Pancreas (tissue), 10 donors: Measurements from ENCODE around the gene TPSD1. TPM values are rescaled to one million over a fixed set of nuclear protein-coding genes. Genes with fewer than 3 reads are reported as not detected.

ENCODE experiments used
- ATAC-seq, 4 donors: fragments of 200-7000 bp; cut with Tn5 transposase; one replicate each; pipeline versions ENCODE4 v1.8.0 to v1.9.1; 2020; ENCODE audit warnings: mild to moderate bottlenecking in 4 of 4, moderate library complexity in 4 of 4
- DNase-seq, 6 donors: peaks; one replicate each; pipeline ENCODE4 v3.0.0-alpha.2; 2020
- FAIRE-seq: peaks from 2 replicates; lab custom pipeline; 2012; peaks lifted over from hg19 to GRCh38; lab: Jason Lieb, UNC
- H3K27ac ChIP-seq, 4 donors: fragments of 200-600 bp; sonication (generic); 1 replicate in 3 of 4; 2 replicates in 1 of 4; pipeline versions ENCODE4 v1.5.0 to v1.8.0; 2020
- H3K27me3 ChIP-seq, 4 donors: fragments of 200-600 bp; one replicate each; pipeline ENCODE4 v1.8.0; 2021
- H3K36me3 ChIP-seq, 3 donors: fragments of 200-600 bp; sonication (generic) in 1 of 3; one replicate each; pipeline versions ENCODE4 v1.5.0 to v1.8.0; 2020 to 2021
- H3K4me1 ChIP-seq, 3 donors: fragments of 200-600 bp; one replicate each; pipeline ENCODE4 v1.8.0; 2021
- H3K4me3 ChIP-seq, 4 donors: fragments of 200-600 bp; sonication (generic) in 2 of 4; one replicate each; pipeline versions ENCODE4 v1.5.0 to v1.8.0; 2020 to 2021
- H3K9me3 ChIP-seq, 4 donors: fragments of 200-600 bp; one replicate each; pipeline ENCODE4 v1.8.0; 2021
- WGBS, 2 donors: extraction: QIAGEN DNeasy Blood & Tissue Kit; methylation state at CpG; one replicate each; pipeline ENCODE4 v1.1.7; 2013; 5-methylcytosine and 5-hydroxymethylcytosine counted together
- intact Hi-C, 3 donors: fragments of 100-400 bp; cut with DNase I; formaldehyde crosslinking; loops; one replicate each; pipeline versions ENCODE4 v1.11.1 to v1.14.2; 2022
- polyA plus RNA-seq, 2 donors: library from polyadenylated mRNA; stranded (reverse); fragments of 200-250 nt; gene quantifications; one replicate each; pipeline ENCODE4 v1.2.3, GENCODE V29; 2013
- total RNA-seq, 6 donors: library from RNA; stranded (reverse); fragmentation: NEBNext Ultra II Directional in 4 of 6; extraction: Animal tissue kit (Norgen Biotek cat#: 25700) in 4 of 6; gene quantifications; one replicate each; pipeline versions ENCODE4 v1.2.1 to v1.2.4, GENCODE V29; 2021 to 2023
- TF ChIP-seq, protein P1 (sequence below), 4 donors: fragments of 200-600 bp; sonication (generic) in 3 of 4; IDR thresholded peaks; one replicate each; pipeline versions ENCODE4 v1.5.0 to v1.8.0; 2021; ENCODE audit warnings: antibody characterized with exemption in 4 of 4
- donor health status: healthy with polysubstance abuse.
- donor health status: DM: no; HTN: no; CAD: no; lungs with moderate emphysema.
- donor health status: DM: no; HTN: no; CAD: no.
- donor health status: control.
- donor health status: control.
- donor health status: Bipolar disorder and iron deficiency.
- donor health status: DM: yes; HTN: yes; CAD: no.
- donor health status: DM: no; HTN: no; CAD: no.
- donor health status: DM: no; HTN: no; CAD: no.
- donor health status: DM: yes; HTN: yes; CAD: no.

The TPSD1 gene
- total and polyA plus RNA-seq, 8 donors = 0.19 to 0.61 (median 0.26) TPM; not detected in 5

DNA sequence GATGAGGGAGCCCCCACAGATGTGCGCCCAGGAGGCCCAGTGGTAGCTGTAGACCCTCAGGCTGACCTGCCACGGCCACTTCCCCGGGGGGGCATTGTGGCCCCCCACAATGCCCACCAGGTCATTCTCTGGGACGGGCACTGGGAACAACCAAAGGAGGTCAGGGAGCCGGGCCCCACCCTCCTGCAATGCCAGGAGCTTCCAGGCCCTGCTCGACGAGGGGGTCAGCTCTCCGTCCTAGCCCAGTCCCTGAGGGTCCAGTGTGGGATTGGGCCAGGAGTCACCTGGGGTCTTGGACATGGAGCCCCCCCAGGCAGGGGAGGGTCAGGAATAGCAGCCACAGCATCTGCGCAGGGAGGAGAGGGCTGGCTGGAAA, 7.0 kb downstream of the TPSD1 start:
- FAIRE-seq (no peak), ATAC-seq (no peak), DNase-seq (peak in 1 of 6 donors; percentile 51)
- Histone ChIP-seq H3K27ac (no peak overlapping the region), H3K27me3 (peaks cover 0 to 5% (median 0%) of the 10 kb centered on the region in 4 donors), H3K4me1 (no peaks in the 10 kb centered on the region), H3K36me3 (no peaks in the 10 kb centered on the region), H3K4me3 (no peak overlapping the region), H3K9me3 (no peaks in the 10 kb centered on the region)
- TF ChIP-seq, protein P1, sequence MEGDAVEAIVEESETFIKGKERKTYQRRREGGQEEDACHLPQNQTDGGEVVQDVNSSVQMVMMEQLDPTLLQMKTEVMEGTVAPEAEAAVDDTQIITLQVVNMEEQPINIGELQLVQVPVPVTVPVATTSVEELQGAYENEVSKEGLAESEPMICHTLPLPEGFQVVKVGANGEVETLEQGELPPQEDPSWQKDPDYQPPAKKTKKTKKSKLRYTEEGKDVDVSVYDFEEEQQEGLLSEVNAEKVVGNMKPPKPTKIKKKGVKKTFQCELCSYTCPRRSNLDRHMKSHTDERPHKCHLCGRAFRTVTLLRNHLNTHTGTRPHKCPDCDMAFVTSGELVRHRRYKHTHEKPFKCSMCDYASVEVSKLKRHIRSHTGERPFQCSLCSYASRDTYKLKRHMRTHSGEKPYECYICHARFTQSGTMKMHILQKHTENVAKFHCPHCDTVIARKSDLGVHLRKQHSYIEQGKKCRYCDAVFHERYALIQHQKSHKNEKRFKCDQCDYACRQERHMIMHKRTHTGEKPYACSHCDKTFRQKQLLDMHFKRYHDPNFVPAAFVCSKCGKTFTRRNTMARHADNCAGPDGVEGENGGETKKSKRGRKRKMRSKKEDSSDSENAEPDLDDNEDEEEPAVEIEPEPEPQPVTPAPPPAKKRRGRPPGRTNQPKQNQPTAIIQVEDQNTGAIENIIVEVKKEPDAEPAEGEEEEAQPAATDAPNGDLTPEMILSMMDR (IDR thresholded peaks at IDR 0.05) = no peak
- intact Hi-C loops = no loop called here
- 53 to 70% methylated on average over 9 of the region's 9 CpGs for WGBS, 2 donors

DNA sequence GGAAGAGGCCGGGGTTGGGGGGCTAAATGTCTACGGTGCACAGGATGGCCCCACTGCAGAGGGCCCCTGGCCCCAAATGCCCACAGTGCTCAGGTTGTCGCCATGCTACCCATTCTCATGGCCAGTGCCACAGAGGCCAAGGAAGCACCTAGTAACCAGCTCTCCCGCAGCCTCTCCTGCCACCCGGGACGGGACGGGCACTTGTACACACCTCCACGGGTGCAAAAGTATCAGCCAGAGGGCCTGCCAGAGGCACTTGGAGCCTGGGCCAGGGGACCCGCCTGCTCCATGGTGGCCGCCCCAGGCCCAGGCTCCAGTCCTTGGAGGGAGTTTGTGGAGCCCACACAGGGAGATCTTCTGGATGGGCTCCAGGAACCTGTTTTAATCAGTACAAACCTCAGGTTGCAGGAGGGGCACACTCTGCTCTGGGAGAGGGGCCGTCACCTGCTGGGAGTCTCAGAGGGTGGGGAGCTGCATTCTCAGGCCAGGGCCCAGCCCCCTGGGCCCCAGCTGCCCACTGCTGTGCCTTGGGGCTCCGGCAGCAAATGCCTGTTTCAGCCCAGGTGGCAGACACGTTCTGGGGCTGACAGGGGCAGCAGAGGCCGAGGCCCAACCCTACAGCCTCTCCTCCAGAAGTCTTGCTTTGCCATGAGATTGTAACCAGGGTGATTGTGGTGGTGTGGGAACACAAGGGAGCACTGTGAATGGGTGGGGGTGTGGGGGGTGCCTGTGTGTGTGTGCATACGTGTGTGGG, 7.9 kb downstream of the TPSD1 start:
- Histone ChIP-seq H3K27me3 (peaks cover 0 to 5% (median 0%) of the 10 kb centered on the region in 4 donors), H3K9me3 (no peaks in the 10 kb centered on the region), H3K36me3 (no peaks in the 10 kb centered on the region), H3K27ac (no peak overlapping the region), H3K4me3 (no peak overlapping the region), H3K4me1 (no peaks in the 10 kb centered on the region)
- DNase-seq (no peak), FAIRE-seq (no peak), ATAC-seq (no peak)
- intact Hi-C loops = no loop called here
- TF ChIP-seq, protein P1 (IDR thresholded peaks at IDR 0.05) = no peak
- WGBS, 2 donors = 66% methylated on average over 15 of the region's 15 CpGs

DNA sequence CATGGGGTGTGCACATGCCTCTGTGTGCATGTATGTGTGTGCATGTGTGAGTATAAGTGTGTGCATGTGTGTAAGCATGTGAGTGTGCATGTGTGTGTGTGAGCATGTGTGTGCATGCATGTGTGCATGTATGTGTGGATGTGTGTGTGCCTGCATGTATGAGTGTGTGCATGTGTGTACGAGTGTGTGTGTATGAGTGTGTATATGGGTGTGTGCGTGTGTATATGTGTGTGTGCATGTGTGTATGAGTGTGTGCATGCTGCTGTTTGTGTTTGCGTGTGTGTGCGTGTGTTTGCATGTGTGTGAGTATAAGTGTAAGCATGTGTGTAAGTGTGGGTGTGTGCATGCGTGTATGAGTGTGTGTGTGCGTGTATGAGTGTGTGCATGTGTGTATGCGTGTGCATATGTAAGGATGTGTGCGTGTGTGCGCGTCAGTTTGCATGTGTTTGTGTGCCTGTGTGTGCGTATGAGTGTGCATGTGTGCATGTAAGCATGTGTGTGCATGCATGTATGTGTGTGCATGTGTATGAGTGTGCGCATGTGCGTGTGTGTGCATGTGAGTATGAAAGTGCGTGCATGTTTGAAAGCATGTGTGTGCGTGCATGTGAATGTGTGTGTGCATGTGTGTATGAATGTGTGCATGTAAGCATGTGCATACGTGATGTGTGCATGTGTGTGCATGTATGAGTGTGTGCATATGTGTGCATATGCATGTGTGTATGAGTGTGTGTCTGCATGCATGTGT, 8.6 kb downstream of the TPSD1 start:
- WGBS, 2 donors = 84 to 92% methylated on average over 16 of the region's 16 CpGs
- Histone ChIP-seq H3K36me3 (no peaks in the 10 kb centered on the region), H3K4me1 (no peaks in the 10 kb centered on the region), H3K9me3 (no peaks in the 10 kb centered on the region), H3K27me3 (peaks cover 0 to 5% (median 0%) of the 10 kb centered on the region in 4 donors), H3K27ac (no peak overlapping the region), H3K4me3 (no peak overlapping the region)
- DNase-seq (no peak), ATAC-seq (no peak), FAIRE-seq (no peak)
- intact Hi-C loops = no loop called here
- TF ChIP-seq, protein P1 (IDR thresholded peaks at IDR 0.05) = no peak

DNA sequence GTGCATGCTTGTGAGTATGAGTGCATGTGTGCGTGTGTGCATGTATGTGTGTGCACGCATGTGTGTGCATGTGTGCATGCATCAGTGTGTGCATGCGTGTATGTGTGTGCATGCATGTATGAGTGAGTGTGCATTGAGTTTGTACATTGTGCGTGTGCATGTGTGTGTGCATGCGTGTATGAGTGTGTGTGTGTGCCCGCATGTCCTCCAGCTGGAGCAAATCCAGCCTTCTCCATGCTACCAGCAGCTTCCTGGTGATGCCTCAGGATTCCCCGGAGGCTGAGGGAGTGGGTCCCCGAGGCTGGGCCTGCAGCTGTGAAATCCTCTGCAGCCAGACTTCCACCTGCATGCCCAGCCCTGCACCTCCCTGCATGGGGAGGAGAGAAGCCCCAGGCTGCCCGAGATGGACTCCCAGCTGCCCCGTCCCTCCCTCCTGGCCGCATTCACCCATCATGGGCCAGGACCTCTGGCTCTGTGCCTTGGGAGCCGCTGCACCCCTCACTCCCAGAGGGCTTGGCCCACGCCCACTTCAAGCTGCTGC, 9.3 kb downstream of the TPSD1 start:
- WGBS, 2 donors = 72% methylated on average over 13 of the region's 13 CpGs
- DNase-seq (no peak), ATAC-seq (no peak), FAIRE-seq (no peak)
- peaks cover 0 to 5% (median 0%) of the 10 kb centered on the region in 4 donors for H3K27me3 ChIP-seq
- no peak overlapping the region for H3K27ac ChIP-seq
- TF ChIP-seq, protein P1 (IDR thresholded peaks at IDR 0.05) = no peak
- no peaks in the 10 kb centered on the region for H3K4me1 ChIP-seq
- no peaks in the 10 kb centered on the region for H3K36me3 ChIP-seq
- intact Hi-C loops = no loop called here
- no peaks in the 10 kb centered on the region for H3K9me3 ChIP-seq
- H3K4me3 ChIP-seq = no peak overlapping the region
